HG03460 (cell line): Measurements from ENCODE around the gene KIAA0232.
"Not testable (repeated sequence)": the region's sequence is repeated elsewhere in the genome, so short reads cannot be mapped to it uniquely, and the experiment has no call there.

ENCODE experiments used
- ATAC-seq: cut with Tn5 transposase; IDR thresholded peaks from one replicate; pipeline ENCODE4 v1.9.1; 2021; ENCODE audit not compliant: unreplicated experiment

KIAA0232 gene

GRCh38 chr4:6755088-6755753 is 27.3 kb upstream of the KIAA0232 start:
- no peak for ATAC-seq

GRCh38 chr4:6756345-6756744 is 26.2 kb upstream of the KIAA0232 start:
- not testable (repeated sequence) for ATAC-seq

- ATAC-seq = no peak
These were observed 23.8 kb upstream of the KIAA0232 start for GRCh38 chr4:6758728-6759127.

GRCh38 chr4:6760865-6761264 is 21.7 kb upstream of the KIAA0232 start:
- no peak for ATAC-seq

- no peak for ATAC-seq
These were observed 20.6 kb upstream of the KIAA0232 start for GRCh38 chr4:6761649-6762615.

- ATAC-seq = no peak
These were observed 19.1 kb upstream of the KIAA0232 start for GRCh38 chr4:6763330-6763851.

- ATAC-seq = no peak
These were observed 17.4 kb upstream of the KIAA0232 start for GRCh38 chr4:6764976-6765620.

- ATAC-seq = no peak
These were observed 16.8 kb upstream of the KIAA0232 start for GRCh38 chr4:6765703-6766102.

GRCh38 chr4:6767386-6767747 is 15.2 kb upstream of the KIAA0232 start:
- ATAC-seq = no peak

GRCh38 chr4:6767748-6768538 is 14.6 kb upstream of the KIAA0232 start:
- no peak for ATAC-seq

GRCh38 chr4:6768539-6768905 is 14.0 kb upstream of the KIAA0232 start:
- no peak for ATAC-seq

- no peak for ATAC-seq
These were observed 13.1 kb upstream of the KIAA0232 start for GRCh38 chr4:6769233-6769988.

- no peak for ATAC-seq
These were observed 12.5 kb upstream of the KIAA0232 start for GRCh38 chr4:6769989-6770420.

- ATAC-seq = no peak
These were observed 11.8 kb upstream of the KIAA0232 start for GRCh38 chr4:6770581-6771228.

- no peak for ATAC-seq
These were observed 11.3 kb upstream of the KIAA0232 start for GRCh38 chr4:6771229-6771671.

GRCh38 chr4:6772223-6772928 is 10.2 kb upstream of the KIAA0232 start:
- ATAC-seq = no peak

- ATAC-seq = no peak
These were observed 9.4 kb upstream of the KIAA0232 start for GRCh38 chr4:6773106-6773505.

- ATAC-seq = no peak
These were observed 8.6 kb upstream of the KIAA0232 start for GRCh38 chr4:6773616-6774540.
